Measurements from ENCODE around the gene CRISP1.

GRCh38 chr6:49890988-49891387, 24.7 kb upstream of the CRISP1 start:
- TF ChIP-seq CTCF (optimal IDR thresholded peaks at IDR 0.05 in 1 of 3, IDR thresholded peaks at IDR 0.05 in 1 of 3, conservative IDR thresholded peaks at IDR 0.05 in 1 of 3; ENCODE audit: extremely low read depth in 1 of 3, insufficient read depth in 2 of 3, low read length in 3 of 3) (no peak), EZH2 (IDR thresholded peaks at IDR 0.05; ENCODE audit: low read length) (no peak)
